Measurements from ENCODE around the gene OPHN1.
"Not testable (repeated sequence)": the region's sequence is repeated elsewhere in the genome, so short reads cannot be mapped to it uniquely, and the experiment has no call there.

The OPHN1 gene

DNA sequence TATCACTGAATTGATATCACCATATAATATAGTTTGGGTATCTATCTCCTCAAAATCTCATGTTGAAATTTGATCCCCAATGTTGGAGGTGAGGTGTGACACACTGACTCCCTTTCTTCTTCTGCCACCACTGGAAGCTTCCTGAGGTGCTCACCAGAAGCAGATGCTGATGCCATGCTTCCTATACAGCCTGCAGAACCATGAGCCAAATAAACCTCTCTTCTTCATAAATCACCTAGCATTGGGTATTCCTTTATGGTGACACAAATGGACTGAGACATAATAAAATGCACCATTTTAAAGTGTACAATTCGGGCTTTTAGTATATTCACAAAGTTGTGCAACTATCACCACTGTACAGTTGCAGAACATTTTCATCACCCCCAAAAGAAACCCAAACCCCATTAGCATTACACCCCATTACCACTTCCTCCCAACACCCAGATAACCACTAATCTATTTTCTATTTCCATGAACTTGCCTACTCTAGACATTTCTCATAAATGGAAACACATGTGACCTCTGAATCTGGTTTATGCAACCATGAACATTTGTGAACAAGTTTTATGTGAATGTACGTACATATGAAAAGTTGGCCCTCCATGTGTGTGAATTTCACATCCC, 148.9 kb downstream of the OPHN1 start:
- peaks cover 68% of the 10 kb centered on the region for H3K27me3 ChIP-seq
- no peak overlapping the region for H3K4me2 ChIP-seq
- no peak overlapping the region for H3K27ac ChIP-seq
- H4K20me1 ChIP-seq: no peaks in the 10 kb centered on the region
- H3K9me3 ChIP-seq: no peaks in the 10 kb centered on the region
- no peaks in the 10 kb centered on the region for H3K36me3 ChIP-seq
- TF ChIP-seq Cebpa-rat (IDR thresholded peaks at IDR 0.05): no peak
- no peak overlapping the region for H3K9ac ChIP-seq
- no peaks in the 10 kb centered on the region for H3K4me1 ChIP-seq
- H3K4me3 ChIP-seq: no peak overlapping the region

DNA sequence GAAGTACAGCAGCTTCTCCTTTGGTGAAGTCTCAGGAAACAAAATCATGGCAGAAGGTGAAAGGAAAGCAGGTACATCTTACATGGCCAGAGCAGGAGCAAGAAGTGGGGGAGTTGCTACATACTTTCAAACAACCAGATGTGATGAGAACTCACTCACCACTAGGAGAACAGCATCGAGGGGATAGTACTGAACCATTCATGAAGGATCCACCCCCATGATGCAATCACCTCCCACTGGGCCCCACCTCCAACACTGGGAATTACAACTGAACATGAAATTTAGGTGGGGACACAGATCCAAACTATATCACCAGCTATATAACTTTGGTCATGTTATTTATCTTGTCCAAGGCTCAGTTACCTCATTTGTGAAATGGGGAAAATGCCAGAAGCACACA, 159.4 kb downstream of the OPHN1 start:
- Histone ChIP-seq H3K36me3 (no peaks in the 10 kb centered on the region), H3K9me3 (no peaks in the 10 kb centered on the region), H3K4me3 (no peak overlapping the region), H3K4me2 (no peak overlapping the region), H3K4me1 (no peaks in the 10 kb centered on the region), H4K20me1 (no peaks in the 10 kb centered on the region), H3K9ac (no peak overlapping the region), H3K27ac (no peak overlapping the region), H3K27me3 (peaks cover 24% of the 10 kb centered on the region)
- no peak for TF ChIP-seq Cebpa-rat (IDR thresholded peaks at IDR 0.05)

DNA sequence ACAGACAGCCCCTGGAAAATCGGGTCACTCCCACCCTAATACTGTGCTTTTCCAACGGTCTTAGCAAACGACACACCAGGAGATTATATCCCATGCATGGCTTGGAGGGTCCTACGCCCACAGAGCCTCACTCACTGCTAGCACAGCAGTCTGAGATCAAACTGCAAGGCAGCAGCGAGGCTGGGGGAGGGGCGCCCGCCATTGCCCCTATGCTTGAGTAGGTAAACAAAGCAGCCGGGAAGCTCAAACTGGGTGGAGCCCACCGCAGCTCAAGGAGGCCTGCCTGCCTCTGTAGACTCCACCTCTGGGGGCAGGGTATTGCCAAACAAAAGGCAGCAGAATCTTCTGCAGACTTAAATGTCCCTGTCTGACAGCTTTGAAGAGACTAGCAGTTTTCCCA, 168.5 kb downstream of the OPHN1 start:
- not testable (repeated sequence) for H4K20me1 ChIP-seq, H3K4me3 ChIP-seq, H3K4me1 ChIP-seq, H3K4me2 ChIP-seq, H3K9ac ChIP-seq, H3K36me3 ChIP-seq, H3K9me3 ChIP-seq, H3K27ac ChIP-seq
- peaks cover 37% of the 10 kb centered on the region for H3K27me3 ChIP-seq

DNA sequence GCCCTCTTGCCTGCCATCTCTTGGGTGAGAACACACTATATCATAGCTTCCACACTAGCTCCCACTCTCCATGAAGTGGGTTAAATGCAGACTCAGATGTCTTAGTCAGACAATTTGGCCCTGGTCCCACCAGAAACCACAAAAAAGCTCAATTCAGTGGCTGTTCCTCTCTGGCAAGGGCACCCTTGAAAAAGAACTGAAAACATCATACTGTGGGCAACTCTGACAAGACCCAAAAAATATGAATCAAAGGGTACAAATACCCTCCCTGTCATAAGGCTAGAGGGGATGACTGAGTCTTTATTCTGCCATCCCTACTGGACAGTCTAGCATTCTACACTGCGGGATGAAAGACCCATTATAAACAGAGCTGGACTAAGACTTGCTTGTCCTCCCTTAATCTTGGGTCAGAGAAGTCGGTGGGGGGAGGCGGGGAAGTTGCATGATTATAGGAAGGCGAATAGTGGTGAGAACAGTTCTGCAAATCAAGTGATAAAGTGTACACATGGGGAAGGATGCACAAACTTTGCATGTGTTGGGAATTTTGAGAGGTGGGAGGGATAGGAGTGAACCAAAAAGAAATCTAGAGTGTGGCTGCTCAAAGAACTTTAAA, 172.1 kb downstream of the OPHN1 start:
- Histone ChIP-seq H3K9ac (no peak overlapping the region), H4K20me1 (no peaks in the 10 kb centered on the region), H3K4me3 (no peak overlapping the region), H3K36me3 (no peaks in the 10 kb centered on the region), H3K9me3 (no peaks in the 10 kb centered on the region), H3K4me2 (no peak overlapping the region), H3K27ac (no peak overlapping the region), H3K27me3 (peaks cover 46% of the 10 kb centered on the region), H3K4me1 (no peaks in the 10 kb centered on the region)
- TF ChIP-seq Cebpa-rat (IDR thresholded peaks at IDR 0.05): no peak

DNA sequence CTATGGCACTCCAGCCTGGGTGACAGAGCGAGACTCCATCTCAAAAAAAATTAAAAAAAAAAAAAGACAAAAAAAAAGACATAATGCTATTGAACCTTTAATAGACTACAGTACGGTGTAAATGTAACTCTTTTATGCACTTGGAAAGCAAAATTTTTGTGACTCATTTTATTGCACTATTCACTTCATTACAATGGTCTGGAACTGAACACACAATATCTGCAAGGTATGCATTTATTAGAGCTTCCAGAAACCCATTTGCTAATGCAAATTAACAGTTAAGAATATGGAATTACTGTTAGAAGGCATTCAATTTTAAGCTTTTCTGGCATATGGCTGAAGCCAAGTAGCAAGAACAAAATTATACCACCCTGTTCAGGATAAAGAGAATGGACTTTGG, 176.3 kb downstream of the OPHN1 start:
- H3K4me1 ChIP-seq: no peaks in the 10 kb centered on the region
- no peak overlapping the region for H3K4me3 ChIP-seq
- H3K4me2 ChIP-seq: no peak overlapping the region
- H3K27ac ChIP-seq: no peak overlapping the region
- H4K20me1 ChIP-seq: no peaks in the 10 kb centered on the region
- no peak overlapping the region for H3K9ac ChIP-seq
- H3K36me3 ChIP-seq: no peaks in the 10 kb centered on the region
- no peaks in the 10 kb centered on the region for H3K9me3 ChIP-seq
- TF ChIP-seq Cebpa-rat (IDR thresholded peaks at IDR 0.05): no peak
- H3K27me3 ChIP-seq: peaks cover 51% of the 10 kb centered on the region

DNA sequence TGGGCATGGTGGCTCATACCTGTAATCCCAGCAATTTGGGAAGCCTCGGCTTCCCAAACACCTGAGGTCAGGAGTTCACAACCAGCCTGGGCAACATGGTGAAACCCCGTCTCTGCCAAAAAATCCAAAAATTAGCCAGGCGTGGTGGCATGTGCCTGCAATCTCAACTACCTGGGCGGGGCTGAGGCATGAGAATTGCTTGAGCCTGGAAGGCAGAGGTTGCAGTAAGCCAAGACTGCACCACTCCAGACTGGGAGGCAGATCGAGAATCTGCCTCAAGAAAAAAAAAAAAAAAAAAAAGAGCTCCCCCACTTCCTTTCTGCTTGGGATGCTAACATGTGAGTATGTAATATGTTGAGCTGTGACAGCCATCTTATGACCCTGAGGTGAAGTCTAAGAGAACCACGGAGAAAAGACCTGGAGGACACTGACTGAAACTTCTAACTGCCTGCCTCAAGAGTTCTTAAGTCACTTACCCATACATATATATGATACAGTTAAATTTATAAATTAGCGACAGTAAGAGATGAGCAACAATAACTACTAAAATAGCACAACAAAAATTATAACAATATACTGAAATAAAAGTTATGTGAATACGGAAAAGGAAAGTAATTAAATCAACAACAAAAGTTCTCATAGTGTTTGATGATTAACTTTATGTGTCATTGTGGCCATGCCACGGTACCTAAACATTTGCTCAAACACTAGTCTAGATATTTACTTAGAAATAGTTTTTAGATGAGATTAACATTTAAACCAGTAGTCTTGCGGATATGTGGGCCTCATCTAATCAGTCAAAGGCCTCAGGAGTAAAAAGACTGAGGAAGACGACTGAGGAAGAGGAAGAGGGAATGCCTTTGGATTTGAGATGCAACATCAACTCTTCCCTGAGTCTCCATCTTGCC, 178.3 kb downstream of the OPHN1 start:
- Histone ChIP-seq H3K9me3 (no peaks in the 10 kb centered on the region), H3K36me3 (no peaks in the 10 kb centered on the region), H3K4me1 (no peaks in the 10 kb centered on the region), H3K4me3 (no peak overlapping the region), H3K4me2 (no peak overlapping the region), H4K20me1 (no peaks in the 10 kb centered on the region), H3K9ac (no peak overlapping the region), H3K27ac (no peak overlapping the region), H3K27me3 (peaks cover 41% of the 10 kb centered on the region)
- no peak for TF ChIP-seq Cebpa-rat (IDR thresholded peaks at IDR 0.05)

DNA sequence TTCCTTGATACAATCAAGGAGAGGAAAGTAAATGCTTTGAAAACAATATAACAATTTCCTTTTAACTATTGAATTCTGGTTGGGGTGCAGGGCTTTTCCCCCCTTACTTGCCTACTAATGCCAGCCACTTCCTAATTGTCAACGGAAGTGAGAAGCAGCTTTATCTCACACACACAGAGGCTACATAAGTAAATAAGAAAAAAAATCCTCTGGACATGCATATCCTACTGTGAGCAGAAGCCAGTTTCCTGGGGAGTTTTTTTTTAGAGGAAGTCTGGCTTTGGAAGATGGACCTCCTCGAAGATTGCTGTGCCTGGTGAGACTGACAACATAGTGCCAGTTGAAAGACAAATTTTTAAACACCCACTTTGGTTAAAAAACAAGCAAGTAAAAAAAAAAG, 180.6 kb downstream of the OPHN1 start:
- Histone ChIP-seq H3K36me3 (no peaks in the 10 kb centered on the region), H3K9ac (no peak overlapping the region), H3K4me1 (no peaks in the 10 kb centered on the region), H3K4me2 (no peak overlapping the region), H3K27ac (no peak overlapping the region), H4K20me1 (no peaks in the 10 kb centered on the region), H3K27me3 (peaks cover 50% of the 10 kb centered on the region), H3K9me3 (no peaks in the 10 kb centered on the region), H3K4me3 (no peak overlapping the region)
- no peak for TF ChIP-seq Cebpa-rat (IDR thresholded peaks at IDR 0.05)

DNA sequence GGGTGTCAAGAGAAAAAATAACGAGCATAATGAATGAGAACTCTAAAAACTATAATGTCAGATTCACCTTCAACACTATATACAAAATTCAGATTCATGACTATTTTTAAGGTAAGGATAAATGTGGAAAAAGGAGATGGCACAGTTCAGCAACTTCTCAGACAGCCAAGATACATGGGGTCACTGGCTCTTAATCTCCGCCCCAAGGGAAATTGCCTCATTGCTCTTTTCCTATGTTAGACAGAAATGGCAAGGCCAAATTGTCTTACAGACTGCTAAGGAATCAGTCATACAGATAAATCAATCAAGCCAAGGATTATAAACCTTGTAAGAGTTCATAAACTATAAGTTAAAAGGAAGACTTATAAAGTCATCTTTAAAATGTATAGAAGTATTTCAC, 183.4 kb downstream of the OPHN1 start:
- no peaks in the 10 kb centered on the region for H3K36me3 ChIP-seq
- H3K27ac ChIP-seq: no peak overlapping the region
- H3K4me2 ChIP-seq: no peak overlapping the region
- no peak overlapping the region for H3K4me3 ChIP-seq
- H4K20me1 ChIP-seq: no peaks in the 10 kb centered on the region
- no peaks in the 10 kb centered on the region for H3K9me3 ChIP-seq
- TF ChIP-seq Cebpa-rat (IDR thresholded peaks at IDR 0.05): no peak
- no peak overlapping the region for H3K9ac ChIP-seq
- H3K27me3 ChIP-seq: peaks cover 34% of the 10 kb centered on the region
- H3K4me1 ChIP-seq: no peaks in the 10 kb centered on the region

DNA sequence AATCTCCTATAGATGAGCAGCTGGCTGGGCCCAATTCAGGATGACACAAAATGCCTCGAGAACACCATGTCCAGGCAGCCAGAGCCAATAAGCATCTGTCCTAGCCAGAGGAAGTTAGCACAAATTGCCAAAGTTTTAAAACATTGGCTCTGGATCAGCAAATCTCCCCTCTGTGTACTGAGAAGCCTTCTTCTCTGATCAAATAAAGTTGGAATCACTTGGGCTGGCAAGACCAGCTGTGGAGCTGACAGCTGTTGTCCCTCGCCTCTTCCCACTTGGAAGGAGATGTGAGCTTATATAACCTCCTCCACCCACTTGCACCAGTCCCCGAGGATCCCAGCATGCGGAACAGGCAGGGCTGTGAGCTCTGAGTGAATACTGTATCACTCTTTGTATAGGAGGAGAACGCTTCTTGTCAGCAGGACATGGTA, 183.9 kb downstream of the OPHN1 start:
- no peak for TF ChIP-seq Cebpa-rat (IDR thresholded peaks at IDR 0.05)
- no peak overlapping the region for H3K27ac ChIP-seq
- H3K36me3 ChIP-seq: no peaks in the 10 kb centered on the region
- no peak overlapping the region for H3K9ac ChIP-seq
- H3K4me1 ChIP-seq: no peaks in the 10 kb centered on the region
- no peak overlapping the region for H3K4me3 ChIP-seq
- H3K9me3 ChIP-seq: no peaks in the 10 kb centered on the region
- no peaks in the 10 kb centered on the region for H4K20me1 ChIP-seq
- H3K4me2 ChIP-seq: no peak overlapping the region
- peaks cover 29% of the 10 kb centered on the region for H3K27me3 ChIP-seq

DNA sequence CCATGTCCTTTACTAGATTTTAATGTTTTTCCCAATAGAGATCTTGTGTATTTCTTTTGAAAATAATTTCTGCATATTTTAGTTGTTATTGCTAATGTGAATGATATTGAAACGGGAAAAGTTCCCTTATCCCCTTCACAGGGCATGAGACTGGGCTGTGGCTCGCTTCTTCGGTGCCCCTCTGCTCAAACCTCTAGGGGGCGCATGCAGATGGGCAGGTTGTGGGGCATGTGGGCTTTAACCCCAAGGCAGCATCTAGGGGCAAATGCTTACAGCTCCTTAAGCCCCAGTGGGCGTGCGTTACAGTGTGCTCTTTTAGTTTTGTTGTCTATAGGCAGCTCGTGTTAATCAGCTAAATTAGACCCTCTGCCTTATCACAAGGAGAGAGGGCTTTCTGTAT, 194.7 kb downstream of the OPHN1 start:
- no peak for TF ChIP-seq Cebpa-rat (IDR thresholded peaks at IDR 0.05)
- no peak overlapping the region for H3K4me2 ChIP-seq

More for the DNA sequence above, 194.7 kb downstream of the OPHN1 start:
- Histone ChIP-seq H3K36me3 (no peaks in the 10 kb centered on the region), H3K27me3 (peaks cover 48% of the 10 kb centered on the region), H3K4me3 (no peak overlapping the region), H3K9ac (no peak overlapping the region), H4K20me1 (no peaks in the 10 kb centered on the region), H3K27ac (no peak overlapping the region), H3K4me1 (no peaks in the 10 kb centered on the region), H3K9me3 (no peaks in the 10 kb centered on the region)
